ENCODE results near the gene MUC21. TPM values are rescaled to one million over a fixed set of nuclear protein-coding genes. Genes with fewer than 3 reads are reported as not detected.
"Not testable (repeated sequence)": the region's sequence is repeated elsewhere in the genome, so short reads cannot be mapped to it uniquely, and the experiment has no call there.

The MUC21 gene
- total RNA-seq, 1 donor from 2014 or later: not detected

DNA sequence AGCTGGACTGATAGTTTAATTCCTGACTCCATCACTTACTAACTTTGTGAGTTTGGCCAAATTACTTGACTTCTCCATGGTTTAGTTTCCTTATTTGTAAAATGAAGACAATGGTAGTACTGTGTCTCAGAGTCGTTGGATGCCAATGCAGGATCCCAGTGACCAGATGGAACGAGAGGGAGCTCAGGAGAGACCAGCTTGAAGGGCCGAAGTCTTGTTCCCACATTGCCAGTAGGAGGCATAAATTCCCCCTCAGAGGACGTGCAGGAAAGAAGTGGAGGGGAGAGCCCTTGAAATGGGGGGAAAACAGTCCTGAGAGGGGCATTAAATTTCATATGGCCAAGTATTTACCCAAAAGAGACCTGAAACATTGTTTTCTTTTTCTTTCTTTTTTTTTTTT is 24.6 kb downstream of the MUC21 start:
- no peak for DNase-seq (ENCODE audit: low read depth)

DNA sequence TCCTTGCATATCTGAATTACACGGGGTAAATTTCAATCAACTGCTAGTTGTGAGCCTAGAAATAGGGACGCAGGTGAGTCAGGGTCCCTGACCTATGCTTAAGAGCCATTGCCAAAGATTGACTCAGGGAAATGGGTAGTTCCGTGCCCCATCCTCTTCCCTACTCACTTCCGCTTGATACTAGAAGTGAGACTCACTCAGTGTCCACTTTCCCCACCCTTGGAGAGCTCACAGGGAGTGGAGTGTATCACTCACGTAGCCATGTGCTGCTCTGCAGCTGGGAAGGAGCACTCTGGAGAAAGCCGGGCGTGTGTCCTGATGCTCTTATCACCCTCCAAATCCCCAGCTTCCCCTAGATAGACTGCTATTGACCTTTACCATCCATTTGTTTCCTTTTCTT is 26.2 kb downstream of the MUC21 start:
- DNase-seq (ENCODE audit: low read depth): no peak

DNA sequence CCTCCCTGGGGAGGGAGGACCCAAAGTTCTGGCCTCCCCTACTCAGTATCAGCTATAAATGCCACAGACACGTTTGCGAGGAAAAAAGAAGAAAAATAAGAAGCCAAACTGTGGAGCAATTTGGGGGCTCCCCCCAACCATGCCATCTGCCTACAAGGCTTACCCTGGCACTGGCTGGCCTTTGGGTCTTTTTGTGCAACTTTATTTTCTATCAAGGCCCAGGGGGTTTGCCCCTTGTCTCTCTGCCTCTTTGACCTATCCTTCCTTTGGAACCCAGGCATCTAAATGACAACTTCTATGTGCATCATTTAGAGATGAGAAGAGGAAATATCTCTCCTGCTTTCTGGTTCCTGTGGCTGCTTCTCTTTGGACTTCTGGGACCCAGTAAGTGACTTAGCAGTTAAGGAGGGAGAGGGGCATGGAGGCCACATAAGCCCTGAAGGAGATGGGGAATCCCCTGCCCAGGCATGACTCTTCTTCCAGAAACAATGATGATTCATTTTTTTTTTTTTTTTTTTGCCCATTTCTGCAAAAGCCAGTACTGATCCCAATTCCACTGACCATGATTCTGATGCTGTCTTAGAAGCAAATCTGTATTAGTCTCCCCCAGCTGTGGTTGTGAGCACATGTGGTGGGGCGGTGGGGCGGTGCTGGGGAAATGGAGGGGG is 27.0 kb downstream of the MUC21 start, which contains the start of gene MUC22:
Gene MUC22, plus strand, starts transcription at position 82 of the 668 bp plus-strand sequence. Its CDS starts 233 bp downstream, at position 315.
- DNase-seq (ENCODE audit: low read depth): peak; percentile 84

DNA sequence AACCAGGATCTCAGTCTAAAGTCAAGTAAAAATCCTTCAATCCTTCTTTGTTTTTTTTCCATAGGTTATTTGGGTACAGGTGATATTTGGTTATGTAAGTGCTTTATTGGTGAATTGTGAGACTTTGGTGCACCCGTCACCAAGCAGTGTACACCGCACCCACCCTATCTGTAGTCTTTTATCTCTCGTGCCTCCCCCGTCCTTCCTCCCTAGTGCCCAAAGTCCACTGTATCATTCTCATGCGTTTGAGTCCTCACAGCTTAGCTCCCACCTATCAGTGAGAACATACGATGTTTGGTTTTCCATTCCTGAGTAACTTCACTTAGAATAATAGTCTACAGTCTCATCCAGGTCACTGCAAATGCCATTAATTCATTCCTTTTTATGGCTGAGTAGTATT is 27.6 kb downstream of the MUC21 start:
- DNase-seq (ENCODE audit: low read depth): no peak

DNA sequence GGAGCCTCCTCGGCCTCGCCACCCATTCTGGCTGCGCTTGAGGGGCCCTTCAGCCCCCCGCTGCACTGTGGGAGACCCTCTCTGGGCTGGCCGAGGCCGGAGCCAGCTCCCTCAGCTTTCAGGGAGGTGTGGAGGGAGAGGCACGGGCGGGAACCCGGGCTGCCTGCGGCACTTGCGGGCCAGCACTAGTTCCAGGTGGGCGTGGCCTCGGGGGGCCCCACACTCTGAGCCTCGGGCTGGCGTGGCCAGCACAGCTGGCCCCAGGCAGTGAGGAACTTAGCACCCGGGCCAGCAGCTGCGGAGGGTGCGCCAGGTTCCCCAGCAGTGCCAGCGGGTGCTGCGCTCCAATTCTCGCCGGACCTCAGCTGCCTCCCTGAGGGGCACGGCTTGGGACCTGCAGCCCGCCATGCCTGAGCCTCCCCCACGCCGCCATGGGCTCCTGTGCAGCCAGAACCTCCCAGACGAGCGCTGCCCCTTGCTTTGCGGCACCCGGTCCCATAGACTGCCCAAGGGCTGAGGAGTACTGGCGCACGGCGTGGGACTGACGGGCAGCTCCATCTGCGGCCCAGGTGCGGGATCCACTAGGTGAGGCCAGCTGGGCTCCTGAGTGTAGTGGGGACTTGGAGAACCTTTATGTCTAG is 33.3 kb downstream of the MUC21 start:
- DNase-seq (ENCODE audit: low read depth): no peak

DNA sequence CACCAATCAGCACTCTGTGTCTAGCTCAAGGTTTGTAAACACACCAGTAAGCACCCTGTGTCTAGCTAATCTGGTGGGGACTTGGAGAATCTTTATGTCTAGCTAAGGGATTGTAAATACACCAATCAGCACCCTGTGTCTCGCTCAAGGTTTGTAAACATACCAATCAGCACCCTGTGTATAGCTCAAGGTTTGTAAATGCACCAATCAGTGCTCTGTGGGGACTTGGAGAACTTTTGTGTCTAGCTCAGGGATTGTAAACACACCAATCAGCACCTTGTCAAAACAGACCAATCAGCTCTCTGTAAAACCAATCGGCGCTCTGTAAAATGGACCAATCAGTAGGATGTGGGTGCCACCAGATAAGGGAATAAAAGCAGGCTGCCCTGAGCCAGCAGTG is 33.9 kb downstream of the MUC21 start:
- DNase-seq (ENCODE audit: low read depth): not testable (repeated sequence)

DNA sequence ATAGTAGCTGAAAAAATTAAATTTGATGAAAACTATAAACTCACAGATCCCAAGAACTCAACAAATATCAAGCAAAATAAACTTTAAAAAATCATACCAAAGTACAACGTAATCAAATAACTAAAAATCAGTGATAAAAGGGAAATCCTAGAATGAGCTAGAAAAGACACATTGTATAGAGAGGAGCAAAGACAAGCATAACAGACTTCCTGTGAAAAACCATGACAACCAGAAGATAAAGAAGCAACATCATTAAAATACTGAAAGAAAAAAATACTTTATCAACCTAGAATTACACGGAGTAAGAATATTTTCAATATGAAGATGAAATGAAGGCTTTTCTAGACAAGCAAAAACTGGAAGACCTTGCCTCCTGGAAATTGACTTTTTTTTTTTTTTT is 36.5 kb downstream of the MUC21 start:
- no peak for DNase-seq (ENCODE audit: low read depth)

DNA sequence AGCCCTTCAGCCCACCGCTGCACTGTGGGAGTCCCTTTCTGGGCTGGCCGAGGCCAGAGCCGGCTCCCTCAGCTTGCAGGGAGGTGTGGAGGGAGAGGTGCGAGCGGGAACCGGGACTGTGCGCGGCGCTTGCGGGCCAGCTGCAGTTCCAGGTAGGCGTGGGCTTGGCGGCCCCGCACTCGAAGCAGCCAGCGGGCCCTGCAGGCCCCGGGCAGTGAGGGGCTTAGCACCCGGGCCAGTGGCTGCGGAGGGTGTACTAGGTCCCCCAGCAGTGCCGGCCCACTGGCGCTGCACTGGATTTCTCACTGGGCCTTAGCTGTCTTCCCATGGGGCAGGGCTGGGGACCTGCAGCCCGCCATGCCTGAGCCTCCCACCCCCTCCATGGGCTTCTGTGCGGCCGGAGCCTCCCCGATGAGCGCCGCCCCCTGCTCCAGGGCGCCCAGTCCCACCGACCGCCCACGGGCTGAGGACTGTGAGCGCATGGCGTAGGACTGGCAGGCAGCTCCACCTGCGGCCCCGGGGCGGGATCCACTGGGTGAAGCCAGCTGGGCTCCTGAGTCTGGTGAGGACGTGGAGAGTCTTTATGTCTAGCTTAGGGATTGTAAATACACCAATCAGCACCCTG is 37.2 kb downstream of the MUC21 start:
- not testable (repeated sequence) for DNase-seq (ENCODE audit: low read depth)

DNA sequence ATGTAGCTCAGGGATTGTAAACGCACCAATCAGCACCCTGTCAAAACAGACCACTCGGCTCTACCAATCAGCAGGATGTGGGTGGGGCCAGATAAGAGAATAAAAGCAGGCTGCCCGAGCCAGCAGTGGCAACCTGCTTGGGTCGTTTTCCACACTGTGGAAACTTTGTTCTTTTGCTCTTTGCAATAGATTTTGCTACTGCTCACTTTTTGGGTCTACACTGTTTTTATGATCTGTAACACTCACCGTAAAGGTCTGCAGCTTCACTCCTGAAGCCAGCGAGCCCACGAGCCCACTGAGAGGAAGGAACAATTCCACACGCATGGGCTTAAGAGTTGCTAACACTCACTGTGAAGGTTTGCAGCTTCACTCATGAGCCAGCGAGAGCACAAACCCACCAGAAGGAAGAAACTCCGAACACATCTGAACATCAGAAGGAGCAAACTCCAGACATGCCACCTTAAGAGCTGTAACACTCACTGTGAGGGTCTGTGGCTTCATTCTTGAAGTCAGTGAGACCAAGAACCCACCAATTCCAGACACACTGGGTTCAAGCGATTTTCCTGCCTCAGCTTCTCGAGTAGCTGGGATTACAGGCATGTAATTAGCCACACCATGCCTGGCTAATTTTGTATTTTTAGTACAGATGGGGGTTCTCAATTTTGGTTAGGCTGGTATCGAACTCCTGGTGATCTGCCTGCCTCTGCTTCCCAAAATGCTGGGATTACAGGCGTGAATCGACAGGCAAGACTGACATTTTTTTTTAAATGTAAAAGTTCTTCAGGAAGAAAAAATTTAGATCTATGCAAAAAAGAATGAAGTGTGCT is 38.4 kb downstream of the MUC21 start:
- DNase-seq (ENCODE audit: low read depth): not testable (repeated sequence)

DNA sequence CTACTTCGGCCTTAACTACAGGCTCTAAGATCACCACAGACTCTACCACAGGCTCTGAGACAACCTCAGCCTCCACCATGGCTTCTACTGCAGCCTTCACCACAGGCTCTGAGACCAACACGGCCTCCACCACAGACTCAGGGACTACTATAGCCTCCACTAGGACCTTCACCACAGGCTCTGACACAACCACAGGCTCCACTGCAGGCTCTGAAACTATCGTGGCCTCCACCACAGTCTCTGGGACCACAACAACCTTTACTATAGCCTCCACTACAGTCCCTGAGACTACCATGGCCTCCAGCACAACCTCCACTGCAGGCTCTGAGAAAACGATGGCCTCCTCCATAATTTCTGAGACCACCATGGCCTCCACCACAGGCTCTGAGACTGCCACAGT is 42.1 kb downstream of the MUC21 start:
- DNase-seq (ENCODE audit: low read depth): no peak

DNA sequence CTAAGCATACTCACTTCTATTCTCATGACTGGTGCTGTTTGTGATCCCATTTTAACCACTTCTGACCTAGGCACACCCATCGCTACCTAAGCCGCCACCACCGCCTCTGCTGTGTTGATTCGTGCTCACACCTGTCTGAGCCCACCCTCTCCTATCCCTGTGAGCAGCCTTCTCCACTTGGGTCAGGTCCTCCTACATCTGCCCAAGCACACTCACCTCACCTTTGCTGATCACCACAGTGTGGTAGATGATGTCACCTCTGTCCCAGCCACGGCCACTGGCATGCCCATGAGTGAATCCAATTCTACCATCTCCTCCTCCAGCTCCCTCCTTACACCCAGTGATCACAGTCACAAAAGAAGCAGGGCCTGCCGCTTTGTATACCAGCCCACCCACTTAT is 47.6 kb downstream of the MUC21 start:
- DNase-seq (ENCODE audit: low read depth): no peak

DNA sequence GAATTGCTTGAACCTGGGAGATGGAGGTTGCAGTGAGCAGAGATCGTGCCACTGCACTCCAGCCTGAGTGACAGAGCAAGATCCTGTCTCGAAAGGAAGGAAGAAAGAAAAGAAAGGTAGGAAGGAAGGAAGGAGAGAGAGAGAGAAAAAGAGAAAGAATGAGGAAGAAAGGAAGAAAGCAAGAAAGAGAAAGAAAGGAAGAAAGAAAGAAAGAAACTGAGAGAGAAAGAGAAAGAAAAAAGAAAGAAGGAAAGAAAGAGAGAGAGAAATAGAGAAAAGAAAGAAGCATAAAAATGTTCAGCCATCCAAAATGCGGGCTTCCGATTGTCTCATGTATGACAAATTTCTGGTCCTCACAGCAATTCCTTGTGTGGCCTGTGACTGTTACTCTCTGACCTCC is 49.6 kb downstream of the MUC21 start:
- DNase-seq (ENCODE audit: low read depth): no peak

DNA sequence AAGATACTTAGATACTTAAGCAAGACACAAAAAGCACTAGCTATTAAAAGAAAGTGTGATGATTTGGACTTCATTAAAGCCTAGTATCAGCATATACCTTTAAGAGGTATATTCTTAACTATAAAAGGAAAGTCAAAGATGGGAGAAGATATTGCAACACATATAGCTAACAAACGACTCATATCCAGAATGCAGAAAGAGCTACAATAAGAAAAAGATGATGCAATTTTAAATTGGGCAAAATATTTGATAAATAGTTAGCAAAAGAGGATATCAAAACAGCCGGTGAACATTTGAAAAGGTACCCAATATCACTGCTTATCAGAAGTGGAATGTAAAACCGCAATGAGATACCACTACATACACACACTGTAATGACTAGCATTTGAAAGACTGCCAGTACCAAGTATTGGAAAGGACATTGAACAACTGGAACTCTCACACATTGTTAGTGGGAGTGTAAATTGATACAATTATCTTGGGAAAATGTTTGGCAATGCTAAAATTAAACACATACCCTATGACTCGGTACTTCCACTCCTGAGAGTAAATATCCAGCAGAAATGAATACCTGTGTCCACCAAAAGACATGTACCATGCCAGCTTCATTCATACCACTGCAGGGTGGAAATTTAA is 52.5 kb downstream of the MUC21 start:
- no peak for DNase-seq (ENCODE audit: low read depth)

DNA sequence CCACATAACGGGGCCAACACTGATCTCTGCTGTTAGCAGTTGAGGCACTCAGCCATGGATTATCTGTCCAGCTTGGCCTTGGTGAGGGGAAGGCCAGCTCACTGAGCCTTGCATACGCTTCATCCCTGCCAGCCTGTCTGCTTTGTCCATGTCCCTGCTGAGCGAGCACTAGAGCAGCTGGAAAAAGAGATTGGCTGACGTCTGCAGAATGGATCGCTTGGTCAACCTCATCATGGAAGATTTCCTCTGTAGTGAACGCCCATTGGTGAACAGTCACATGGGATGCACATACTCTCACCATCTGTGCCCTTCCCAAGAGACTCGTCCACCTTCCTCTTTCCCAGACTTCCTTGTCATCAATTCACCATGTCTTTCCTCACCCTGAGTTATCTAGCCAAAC is 53.7 kb downstream of the MUC21 start:
- no peak for DNase-seq (ENCODE audit: low read depth)

DNA sequence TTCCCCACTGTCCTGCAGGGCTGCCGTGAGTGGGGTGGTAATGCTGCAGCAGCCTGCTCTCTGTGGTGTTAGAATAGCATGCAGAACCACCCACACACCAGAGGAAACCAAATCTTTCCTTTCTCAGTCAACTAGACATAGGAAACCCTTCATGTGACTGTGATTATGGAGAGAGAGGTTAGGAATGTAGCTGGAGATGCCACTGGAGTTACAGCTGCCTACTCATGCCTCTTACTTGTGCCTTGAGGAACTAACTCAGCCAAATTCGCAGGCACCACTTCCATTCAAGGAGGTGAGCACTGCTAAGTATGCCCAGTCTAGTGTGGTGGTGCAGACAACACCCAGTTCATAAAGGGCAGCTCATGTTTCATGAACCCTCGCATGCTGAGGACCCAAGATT is 54.2 kb downstream of the MUC21 start:
- DNase-seq (ENCODE audit: low read depth): peak; percentile 92

DNA sequence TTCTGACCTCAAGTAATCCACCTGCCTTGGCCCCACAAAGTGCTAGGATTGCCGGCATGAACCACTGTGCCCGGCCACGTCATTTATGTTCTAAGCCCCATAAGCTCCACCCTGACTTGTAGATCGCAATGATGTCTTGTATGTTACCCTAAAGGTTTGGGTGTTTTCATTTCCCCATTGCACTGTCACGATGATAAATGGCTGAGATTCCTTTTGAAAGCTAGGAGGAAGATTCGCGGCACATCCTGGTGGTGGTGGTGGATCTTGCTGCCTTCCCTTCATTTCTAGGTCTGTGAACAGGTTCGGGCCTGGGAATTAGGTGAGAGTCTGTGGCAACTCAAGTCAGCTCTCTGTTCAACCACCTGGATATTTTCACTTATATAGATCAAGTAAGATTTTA is 55.0 kb downstream of the MUC21 start:
- no peak for DNase-seq (ENCODE audit: low read depth)

Other genes with a start within 250 kb of the MUC21 start
- 19.4 and 100 TPM in 2 replicates for gene FLOT1, start 241.0 kb upstream of the MUC21 start, total RNA-seq
- gene IER3, start 239.2 kb upstream of the MUC21 start, total RNA-seq: 56.6 and 249 TPM in 2 replicates
- 165 and 197 TPM in 2 replicates for gene DDR1, start 99.2 kb upstream of the MUC21 start, total RNA-seq
- gene GTF2H4, start 75.5 kb upstream of the MUC21 start, total RNA-seq: 17.2 and 24.2 TPM in 2 replicates
- gene VARS2, start 69.5 kb upstream of the MUC21 start, total RNA-seq: 47.5 and 144 TPM in 2 replicates
- 1.9 TPM in 1 of 2 replicates, not detected in the other for gene SFTA2, start 51.5 kb upstream of the MUC21 start, total RNA-seq
- 0.17 TPM in 1 of 2 replicates, not detected in the other for gene MUCL3, start 42.7 kb upstream of the MUC21 start, total RNA-seq
- gene MUC22, start 26.8 kb downstream of the MUC21 start, total RNA-seq: 0.15 TPM in 1 of 2 replicates, not detected in the other
- gene C6orf15, start 128.9 kb downstream of the MUC21 start, total RNA-seq: 1.4 TPM in 1 of 2 replicates, not detected in the other
- gene PSORS1C1, start 131.1 kb downstream of the MUC21 start, total RNA-seq: 1.0 and 5.1 TPM in 2 replicates
- gene CDSN, start 136.7 kb downstream of the MUC21 start, total RNA-seq: under 0.01 and 0.05 TPM in 2 replicates
- gene PSORS1C2, start 155.3 kb downstream of the MUC21 start, total RNA-seq: not detected in 2 replicates
- gene CCHCR1, start 174.1 kb downstream of the MUC21 start, total RNA-seq: 12.9 and 21.0 TPM in 2 replicates
- gene TCF19, start 174.9 kb downstream of the MUC21 start, total RNA-seq: 2.2 and 10.8 TPM in 2 replicates
- 6.6 and 11.3 TPM in 2 replicates for gene POU5F1, start 187.0 kb downstream of the MUC21 start, total RNA-seq

Data from renal cortical epithelial cell (primary cell).